ENCODE measurements around the gene RIC1. TPM values are rescaled to one million over a fixed set of nuclear protein-coding genes. Genes with fewer than 3 reads are reported as not detected.

RIC1 gene
- total RNA-seq, 3 donors from 2014 or later: 42.6 to 74.5 (median 53.1) TPM

- no peaks in the 10 kb centered on the region for H3K27me3 ChIP-seq
- H3K36me3 ChIP-seq: peaks cover 4% of the 10 kb centered on the region
- intact Hi-C loops (cut with DNase I; ENCODE audit: low total_unique reads): loop anchor here (10.0 kb wide), 1 partner anchor 348 kb away; no protein-coding TSS in a partner anchor
- DNase-seq (ENCODE audit: low spot score in 2 of 2): no peak
- no peaks in the 10 kb centered on the region for H3K4me1 ChIP-seq
- no peaks in the 10 kb centered on the region for H3K9me3 ChIP-seq
- TF ChIP-seq CTCF (IDR thresholded peaks at IDR 0.05) (no peak), POLR2AphosphoS5 (IDR thresholded peaks at IDR 0.05) (no peak), POLR2A (IDR thresholded peaks at IDR 0.05) (no peak)
- no peak overlapping the region for H3K4me3 ChIP-seq
- no peak overlapping the region for H3K27ac ChIP-seq
These were observed 114.2 kb downstream of the RIC1 start for GRCh38 chr9:5743109-5743508.

GRCh38 chr9:5748438-5748837 lies 119.5 kb downstream of the RIC1 start:
- intact Hi-C loops (cut with DNase I; ENCODE audit: low total_unique reads): loop anchor here (10.0 kb wide), 1 partner anchor 354 kb away; no protein-coding TSS in a partner anchor
- H3K4me3 ChIP-seq: no peak overlapping the region
- peaks cover 4% of the 10 kb centered on the region for H3K36me3 ChIP-seq
- no peak for DNase-seq (ENCODE audit: low spot score in 2 of 2)
- no peak overlapping the region for H3K27ac ChIP-seq
- no peaks in the 10 kb centered on the region for H3K9me3 ChIP-seq
- H3K4me1 ChIP-seq: no peaks in the 10 kb centered on the region
- no peaks in the 10 kb centered on the region for H3K27me3 ChIP-seq
- TF ChIP-seq POLR2A (IDR thresholded peaks at IDR 0.05) (no peak), CTCF (IDR thresholded peaks at IDR 0.05) (no peak), POLR2AphosphoS5 (IDR thresholded peaks at IDR 0.05) (no peak)

- Histone ChIP-seq H3K4me1 (no peaks in the 10 kb centered on the region), H3K9me3 (no peaks in the 10 kb centered on the region), H3K27ac (no peak overlapping the region), H3K4me3 (no peak overlapping the region), H3K27me3 (no peaks in the 10 kb centered on the region), H3K36me3 (peaks cover 4% of the 10 kb centered on the region)
- intact Hi-C loops (cut with DNase I; ENCODE audit: low total_unique reads): loop anchor here (10.0 kb wide), 1 partner anchor 355 kb away; no protein-coding TSS in a partner anchor
- no peak for DNase-seq (ENCODE audit: low spot score in 2 of 2)
- no peak for TF ChIP-seq CTCF (IDR thresholded peaks at IDR 0.05)
- TF ChIP-seq POLR2AphosphoS5 (IDR thresholded peaks at IDR 0.05): no peak
- TF ChIP-seq POLR2A (IDR thresholded peaks at IDR 0.05): no peak
These were observed 120.4 kb downstream of the RIC1 start for GRCh38 chr9:5749306-5749705.

- no peak for TF ChIP-seq CTCF (IDR thresholded peaks at IDR 0.05)
- no peak for TF ChIP-seq POLR2A (IDR thresholded peaks at IDR 0.05)
- TF ChIP-seq POLR2AphosphoS5 (IDR thresholded peaks at IDR 0.05): no peak
- H3K4me1 ChIP-seq: no peaks in the 10 kb centered on the region
- H3K27ac ChIP-seq: no peak overlapping the region
- intact Hi-C loops (cut with DNase I; ENCODE audit: low total_unique reads): no loop called here
- H3K36me3 ChIP-seq: no peaks in the 10 kb centered on the region
- no peak overlapping the region for H3K4me3 ChIP-seq
- no peaks in the 10 kb centered on the region for H3K27me3 ChIP-seq
- no peaks in the 10 kb centered on the region for H3K9me3 ChIP-seq
- no peak for DNase-seq (ENCODE audit: low spot score in 2 of 2)
These were observed 121.7 kb downstream of the RIC1 start for GRCh38 chr9:5750569-5750968.

GRCh38 chr9:5756633-5757032 lies 127.7 kb downstream of the RIC1 start:
- Histone ChIP-seq H3K4me1 (no peaks in the 10 kb centered on the region), H3K9me3 (no peaks in the 10 kb centered on the region), H3K36me3 (no peaks in the 10 kb centered on the region), H3K4me3 (no peak overlapping the region), H3K27me3 (no peaks in the 10 kb centered on the region), H3K27ac (no peak overlapping the region)
- intact Hi-C loops (cut with DNase I; ENCODE audit: low total_unique reads): no loop called here
- TF ChIP-seq POLR2A (IDR thresholded peaks at IDR 0.05): no peak
- TF ChIP-seq CTCF (IDR thresholded peaks at IDR 0.05): no peak
- TF ChIP-seq POLR2AphosphoS5 (IDR thresholded peaks at IDR 0.05): no peak
- DNase-seq (ENCODE audit: low spot score in 2 of 2): no peak

All from breast epithelium (tissue), 4 donors.